HG03196 (cell line): Measurements from ENCODE around the gene EAF2.
"Not testable (repeated sequence)": the region's sequence is repeated elsewhere in the genome, so short reads cannot be mapped to it uniquely, and the experiment has no call there.

Source experiments
- ATAC-seq: cut with Tn5 transposase; IDR thresholded peaks from one replicate; pipeline ENCODE4 v1.9.1; 2021; ENCODE audit not compliant: unreplicated experiment

The EAF2 gene

DNA sequence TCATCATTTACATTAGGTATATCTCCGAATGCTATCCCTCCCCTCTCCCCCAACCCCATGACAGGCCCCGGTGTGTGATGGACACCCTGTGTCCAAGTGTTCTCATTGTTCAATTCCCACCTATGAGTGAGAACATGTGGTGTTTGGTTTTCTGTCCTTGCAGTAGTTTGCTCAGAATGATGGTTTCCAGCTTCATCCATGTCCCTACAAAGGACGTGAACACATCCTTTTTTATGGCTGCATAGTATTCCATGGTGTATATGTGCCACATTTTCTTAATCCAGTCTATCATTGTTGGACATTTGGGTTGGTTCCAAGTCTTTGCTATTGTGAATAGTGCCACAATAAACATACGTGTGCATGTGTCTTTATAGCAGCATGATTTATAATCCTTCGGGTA is 22.8 kb downstream of the EAF2 start:
- ATAC-seq = not testable (repeated sequence)

DNA sequence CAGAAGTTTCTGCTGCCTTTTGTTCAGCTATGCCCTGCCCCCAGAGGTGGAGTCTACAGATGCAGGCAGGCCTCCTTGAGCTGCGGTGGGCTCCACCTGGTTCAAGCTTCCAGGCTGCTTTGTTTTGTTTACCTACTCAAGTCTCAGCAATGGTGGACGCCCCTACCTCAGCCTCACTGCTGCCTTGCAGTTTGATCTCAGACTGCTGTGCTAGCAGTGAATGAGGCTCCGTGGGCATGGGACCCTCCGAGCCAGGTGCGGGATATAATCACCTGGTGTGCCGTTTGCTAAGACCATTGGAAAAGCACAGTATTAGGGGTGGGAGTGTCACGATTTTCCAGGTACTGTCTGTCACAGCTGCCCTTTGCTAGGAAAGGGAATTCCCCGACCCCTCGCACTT is 28.2 kb downstream of the EAF2 start:
- ATAC-seq = not testable (repeated sequence)

GRCh38 chr3:121863801-121864200 is 28.8 kb downstream of the EAF2 start:
- no peak for ATAC-seq

GRCh38 chr3:121869736-121870135 is 34.7 kb downstream of the EAF2 start:
- ATAC-seq = no peak

GRCh38 chr3:121870717-121871116 is 35.7 kb downstream of the EAF2 start:
- ATAC-seq = no peak

GRCh38 chr3:121871430-121871829 is 36.4 kb downstream of the EAF2 start:
- no peak for ATAC-seq

GRCh38 chr3:121878411-121878810 is 43.4 kb downstream of the EAF2 start:
- no peak for ATAC-seq

- no peak for ATAC-seq
Measured at GRCh38 chr3:121883507-121883906, 48.5 kb downstream of the EAF2 start.

DNA sequence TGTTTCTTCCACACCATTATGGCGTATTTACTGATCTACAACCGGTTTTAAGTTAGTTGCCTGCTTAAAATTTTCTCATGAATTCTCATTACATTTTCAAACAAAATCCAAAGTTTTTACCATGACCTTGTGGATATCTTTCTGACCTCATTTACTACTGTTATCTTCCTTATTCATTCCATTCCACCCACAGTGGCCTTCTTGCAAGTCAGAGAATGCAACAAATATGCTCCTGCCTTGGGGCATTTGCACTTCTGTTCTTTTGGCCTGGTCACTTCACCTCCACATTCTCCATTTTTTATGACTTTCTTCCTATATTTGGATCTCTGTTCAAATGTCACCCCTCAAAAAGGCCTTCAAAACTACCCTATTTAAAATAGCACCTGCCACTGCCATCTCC is 50.4 kb downstream of the EAF2 start:
- no peak for ATAC-seq

DNA sequence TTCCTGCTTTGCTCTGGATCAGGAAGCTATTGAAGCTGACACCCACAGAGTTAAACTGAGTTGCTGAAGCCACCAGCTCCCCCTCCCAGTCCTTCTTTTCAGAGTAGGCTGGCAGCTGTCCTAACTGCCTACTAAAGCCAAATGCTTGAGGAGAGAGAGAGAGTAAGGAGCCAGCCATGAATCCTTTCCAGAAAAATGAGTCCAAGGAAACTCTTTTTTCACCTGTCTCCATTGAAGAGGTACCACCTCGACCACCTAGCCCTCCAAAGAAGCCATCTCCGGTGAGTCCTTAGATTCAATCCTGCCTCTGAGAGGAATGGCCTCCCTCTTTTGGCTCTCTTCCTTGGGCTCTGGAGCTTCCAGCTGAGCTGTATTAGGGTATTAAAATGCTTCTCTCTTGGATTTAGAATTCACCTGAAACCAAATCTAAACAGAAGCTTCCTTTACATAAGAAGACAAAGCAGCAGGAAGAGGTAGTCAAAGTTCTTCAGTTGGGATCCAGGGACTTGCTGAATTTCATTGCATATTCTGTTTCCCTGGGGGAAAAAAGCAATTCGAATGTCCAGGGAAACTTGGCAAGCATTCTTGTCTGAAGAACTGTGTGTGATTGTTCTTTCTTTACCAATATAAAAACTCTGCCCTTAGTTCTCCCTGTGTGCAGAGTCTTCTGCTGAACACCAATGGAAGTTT is 59.4 kb downstream of the EAF2 start, which contains the start of gene SLC15A2:
SLC15A2 (plus strand) TSS at position 101 of the 690 bp plus-strand sequence; CDS start at position 177, 76 bp downstream.
- ATAC-seq = no peak

DNA sequence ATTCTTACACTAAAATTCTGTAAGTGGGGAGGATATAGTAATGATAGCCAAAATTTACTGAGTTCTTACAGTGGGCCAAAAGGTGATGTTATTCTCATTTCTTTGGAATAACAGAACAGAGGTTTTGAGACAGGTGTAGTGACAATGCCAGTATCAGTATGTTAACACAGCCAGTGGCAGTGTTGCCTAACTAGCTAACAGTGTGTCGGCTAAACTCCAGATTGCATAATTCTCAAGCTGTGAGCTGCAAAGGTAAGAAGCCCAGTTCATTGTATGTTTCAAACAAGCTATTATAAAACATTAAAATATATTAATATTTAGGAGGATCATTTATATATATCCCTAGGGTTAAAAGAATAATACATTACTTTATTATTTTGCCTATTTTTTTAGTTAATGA is 60.1 kb downstream of the EAF2 start:
- no peak for ATAC-seq

- ATAC-seq = no peak
Measured at GRCh38 chr3:121895736-121896135, 60.7 kb downstream of the EAF2 start.

DNA sequence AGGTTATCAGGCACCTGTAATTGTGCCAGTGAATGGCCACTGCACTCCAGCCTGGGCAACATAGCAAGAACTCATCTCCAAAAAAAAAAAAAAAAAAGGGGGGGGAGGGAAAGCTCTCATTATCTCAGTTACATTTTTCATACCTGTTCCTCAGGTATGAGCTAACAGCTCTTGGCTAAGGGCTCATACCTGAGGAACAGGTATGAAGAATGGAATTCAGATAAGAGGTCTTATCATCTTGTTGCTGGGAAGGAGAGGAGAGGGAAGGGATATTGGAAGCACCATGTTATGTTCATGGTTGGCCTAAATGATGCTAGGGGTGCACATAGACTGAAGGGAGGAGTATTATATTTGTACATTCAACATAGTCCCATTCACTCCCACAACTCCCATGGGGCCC is 61.8 kb downstream of the EAF2 start:
- no peak for ATAC-seq

GRCh38 chr3:121897296-121897695 is 62.3 kb downstream of the EAF2 start:
- no peak for ATAC-seq

GRCh38 chr3:121913305-121913990 is 78.4 kb downstream of the EAF2 start:
- no peak for ATAC-seq

DNA sequence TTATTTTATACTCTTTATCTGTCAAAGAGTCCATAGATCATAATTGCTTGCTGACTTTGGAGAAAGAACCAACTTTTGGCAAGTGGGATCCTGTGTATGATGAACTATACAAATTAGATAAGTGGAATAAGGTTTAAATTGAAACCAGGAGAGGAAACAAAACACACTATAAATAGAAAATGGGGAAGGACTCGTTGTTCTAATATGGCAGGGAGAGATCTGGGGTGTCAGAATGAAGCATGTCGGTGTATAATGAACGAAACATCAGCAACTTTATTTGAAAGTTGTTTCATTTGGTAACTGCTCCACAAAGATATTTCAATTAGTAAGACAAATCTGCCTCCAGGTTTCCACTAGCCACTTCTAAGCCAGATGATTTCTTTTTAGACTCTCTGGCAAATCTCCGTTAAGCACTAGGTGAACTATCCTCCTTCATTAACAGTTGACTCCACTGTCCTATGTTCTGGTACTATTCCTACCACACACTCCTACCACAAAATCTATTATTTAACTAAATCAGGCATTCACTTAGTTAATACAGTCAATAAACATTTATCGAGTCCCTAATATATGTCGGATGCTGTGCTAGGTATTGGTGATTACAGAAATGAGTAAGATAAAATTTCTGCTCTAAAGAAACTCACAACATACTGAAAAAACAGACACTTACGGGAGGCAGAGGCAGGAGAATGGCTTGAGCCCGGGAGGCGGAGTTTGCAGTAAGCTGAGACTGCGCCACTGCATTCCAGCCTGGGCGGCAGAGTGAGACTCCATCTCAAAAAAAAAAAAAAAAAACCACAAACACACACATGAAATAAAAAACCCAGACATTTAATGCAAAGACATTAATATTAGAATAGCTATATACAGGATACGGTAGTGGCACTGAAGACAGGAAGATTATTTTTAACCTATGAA is 79.3 kb downstream of the EAF2 start:
- ATAC-seq = no peak

- no peak for ATAC-seq
Measured at GRCh38 chr3:121916189-121916588, 81.2 kb downstream of the EAF2 start.

DNA sequence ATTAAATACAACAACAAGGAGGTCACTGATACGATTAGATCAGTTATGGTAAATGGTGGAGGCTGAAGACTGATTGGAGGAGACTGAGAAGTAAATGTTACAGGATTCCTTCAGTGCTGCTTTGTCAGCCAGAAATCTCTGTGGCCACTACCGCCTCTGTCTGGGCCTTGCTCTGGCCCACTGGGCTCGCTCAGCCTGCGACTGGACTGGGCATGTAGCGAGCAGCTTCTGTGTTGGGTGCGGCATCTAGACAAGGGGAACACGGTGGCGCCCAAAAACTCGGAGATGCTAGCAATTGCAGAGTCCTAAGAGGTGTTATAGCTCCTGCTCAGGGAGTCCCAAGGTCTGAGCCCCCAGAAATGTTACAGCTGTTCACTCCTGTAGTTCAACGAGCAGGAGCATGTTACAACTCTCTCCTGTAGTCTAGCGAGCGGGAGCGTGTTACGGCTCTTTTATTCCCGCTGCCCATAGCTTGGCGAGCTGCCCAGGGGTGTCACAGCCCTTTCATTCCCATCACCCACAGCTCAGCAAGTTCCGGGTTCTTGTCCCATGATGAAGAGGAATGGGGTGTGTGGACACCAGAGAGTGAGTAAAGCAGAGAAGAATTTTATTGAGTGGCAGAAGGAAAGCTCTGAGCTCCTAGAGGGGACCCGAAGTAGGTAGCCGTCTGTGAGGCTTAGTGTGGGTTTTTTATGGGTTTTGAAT is 83.9 kb downstream of the EAF2 start:
- no peak for ATAC-seq

DNA sequence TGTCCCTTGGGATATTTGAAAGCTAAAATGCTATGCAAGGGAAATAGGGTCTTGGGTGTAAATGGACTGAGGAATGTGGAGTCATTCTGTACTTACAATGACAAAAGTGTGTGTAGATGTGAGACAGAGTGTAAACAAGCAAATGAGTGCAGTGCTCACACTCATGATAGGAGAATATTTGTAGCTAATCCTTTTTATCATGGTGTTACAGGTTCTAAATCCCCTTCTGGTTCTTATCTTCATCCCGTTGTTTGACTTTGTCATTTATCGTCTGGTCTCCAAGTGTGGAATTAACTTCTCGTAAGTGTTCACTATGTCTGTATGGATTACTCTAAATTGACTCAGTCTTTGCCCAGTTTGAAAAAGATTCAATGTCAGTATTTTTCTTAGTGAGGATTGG is 89.7 kb downstream of the EAF2 start:
- ATAC-seq = no peak

DNA sequence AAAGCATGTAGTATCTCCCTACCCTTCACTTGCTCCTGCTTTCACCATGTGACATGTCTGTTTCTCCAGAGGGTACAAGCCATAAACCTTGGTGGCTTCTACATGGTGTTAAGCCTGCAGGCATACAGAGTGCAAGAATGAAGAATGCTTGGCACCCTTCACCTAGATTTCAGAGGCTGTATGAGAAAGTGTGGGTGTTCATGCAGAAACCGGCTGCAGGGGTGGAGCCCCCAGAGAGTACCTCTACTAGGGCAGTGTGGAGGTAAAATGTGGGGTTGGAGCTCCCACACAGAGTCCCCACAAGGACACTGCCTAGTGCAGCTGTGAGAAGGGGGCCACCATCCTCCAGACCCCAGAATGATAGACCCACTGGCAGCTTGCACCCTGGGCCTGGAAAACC is 91.4 kb downstream of the EAF2 start:
- ATAC-seq = no peak
